ENCODE results near the gene CLEC5A.
"Not testable (repeated sequence)": the region's sequence is repeated elsewhere in the genome, so short reads cannot be mapped to it uniquely, and the experiment has no call there.

CLEC5A gene

GRCh38 chr7:141946796-141947195, at the start of gene CLEC5A:
TSS of gene CLEC5A (minus strand) at chr7:141946974. CDS start at chr7:141946292, 682 bp downstream.
- no peak for DNase-seq
- no peak for TF ChIP-seq POLR2A (IDR thresholded peaks at IDR 0.05; ENCODE audit: low read length)
- TF ChIP-seq GATA1 (IDR thresholded peaks at IDR 0.05; ENCODE audit: low read depth, low read length), result no peak

DNA sequence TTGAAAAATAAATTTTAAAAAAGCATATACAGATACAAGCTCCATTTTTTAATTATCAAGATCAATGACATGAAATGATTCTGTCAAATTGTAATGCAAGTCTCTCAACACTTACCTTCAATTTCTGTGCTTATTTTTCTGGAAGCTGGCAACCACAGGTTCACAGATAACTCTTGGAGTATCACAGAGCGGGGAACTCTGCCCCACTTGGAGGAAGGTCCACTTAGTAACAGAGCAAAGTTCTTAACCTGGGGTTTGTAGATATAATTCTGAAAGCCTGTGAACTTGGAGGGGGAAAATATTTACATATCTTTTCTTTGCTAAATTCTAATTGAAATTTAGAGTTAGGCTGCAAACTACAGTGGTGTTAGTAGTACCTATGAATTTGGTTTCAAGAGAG, 46.6 kb upstream of the CLEC5A start:
- TF ChIP-seq POLR2A (IDR thresholded peaks at IDR 0.05; ENCODE audit: low read length) (no peak), GATA1 (IDR thresholded peaks at IDR 0.05; ENCODE audit: low read depth, low read length) (no peak)
- no peak for DNase-seq

- TF ChIP-seq POLR2A (IDR thresholded peaks at IDR 0.05; ENCODE audit: low read length) (no peak), GATA1 (IDR thresholded peaks at IDR 0.05; ENCODE audit: low read depth, low read length) (no peak)
- no peak for DNase-seq
Observed at GRCh38 chr7:141992688-141993087, 45.9 kb upstream of the CLEC5A start.

DNA sequence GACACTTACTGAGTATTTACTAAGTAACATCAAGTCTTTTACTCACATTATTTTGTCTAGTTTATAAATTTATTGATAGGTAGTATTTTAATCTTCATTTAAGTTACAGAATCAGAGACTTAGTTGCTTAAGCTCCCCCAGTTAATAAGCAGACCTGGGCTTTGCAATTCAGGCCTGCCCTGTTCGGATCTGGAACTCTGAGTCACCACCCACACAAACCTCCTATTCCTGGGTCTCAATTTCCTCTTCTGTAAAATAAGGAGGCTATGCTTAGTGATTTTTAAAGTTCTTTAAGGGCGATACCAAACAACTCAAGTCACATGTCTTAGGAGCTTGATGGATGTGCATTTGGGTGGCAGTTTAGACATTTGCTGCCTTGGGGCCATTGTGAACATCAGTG, 45.4 kb upstream of the CLEC5A start:
- TF ChIP-seq GATA1 (IDR thresholded peaks at IDR 0.05; ENCODE audit: low read depth, low read length) (no peak), POLR2A (IDR thresholded peaks at IDR 0.05; ENCODE audit: low read length) (no peak)
- no peak for DNase-seq

- DNase-seq, result no peak
- TF ChIP-seq GATA1 (IDR thresholded peaks at IDR 0.05; ENCODE audit: low read depth, low read length), result no peak
- no peak for TF ChIP-seq POLR2A (IDR thresholded peaks at IDR 0.05; ENCODE audit: low read length)
Observed at GRCh38 chr7:141991140-141991539, 44.4 kb upstream of the CLEC5A start.

GRCh38 chr7:141990011-141990725, 43.4 kb upstream of the CLEC5A start:
- DNase-seq, result no peak
- TF ChIP-seq POLR2A (IDR thresholded peaks at IDR 0.05; ENCODE audit: low read length), result no peak
- no peak for TF ChIP-seq GATA1 (IDR thresholded peaks at IDR 0.05; ENCODE audit: low read depth, low read length)

DNA sequence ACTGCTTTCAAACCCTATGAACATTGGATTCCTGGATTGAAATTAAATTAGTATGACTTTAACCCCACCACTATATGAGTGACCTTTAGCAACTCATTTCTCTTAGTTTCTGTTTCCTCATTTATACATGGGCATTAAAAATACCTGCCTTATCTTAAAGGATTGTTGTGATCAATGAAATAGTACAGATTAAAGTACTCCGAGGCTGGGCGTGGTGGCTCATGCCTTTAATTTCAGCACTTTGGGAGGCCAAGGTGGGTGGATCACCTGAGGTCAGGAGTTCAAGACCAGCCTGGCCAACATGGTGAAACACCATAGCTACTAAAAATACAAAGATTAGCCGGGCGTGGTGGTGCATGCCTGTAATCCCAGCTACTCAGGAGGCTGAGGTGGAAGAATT, 41.0 kb upstream of the CLEC5A start:
- DNase-seq, result not testable (repeated sequence)

DNA sequence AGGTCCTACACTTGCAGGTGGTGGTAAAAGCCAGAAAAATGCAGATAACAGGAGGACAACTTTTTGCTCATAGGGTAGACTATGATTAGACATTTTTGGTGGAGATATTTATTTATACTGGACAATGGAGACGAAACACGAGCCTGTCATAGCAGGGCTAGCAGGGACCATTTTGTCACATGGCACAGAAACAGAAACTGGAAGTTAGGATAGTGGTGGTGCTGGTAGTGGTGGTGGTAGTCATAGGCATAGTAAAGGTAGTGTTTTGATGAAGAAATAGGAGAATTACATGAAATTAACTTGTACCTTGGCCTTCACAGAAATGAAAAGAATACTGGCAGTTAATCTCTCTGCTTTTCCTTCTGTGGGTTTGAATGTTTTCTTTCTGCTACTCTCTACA, 40.1 kb upstream of the CLEC5A start:
- DNase-seq, result no peak
- TF ChIP-seq GATA1 (IDR thresholded peaks at IDR 0.05; ENCODE audit: low read depth, low read length) (no peak), POLR2A (IDR thresholded peaks at IDR 0.05; ENCODE audit: low read length) (no peak)

DNA sequence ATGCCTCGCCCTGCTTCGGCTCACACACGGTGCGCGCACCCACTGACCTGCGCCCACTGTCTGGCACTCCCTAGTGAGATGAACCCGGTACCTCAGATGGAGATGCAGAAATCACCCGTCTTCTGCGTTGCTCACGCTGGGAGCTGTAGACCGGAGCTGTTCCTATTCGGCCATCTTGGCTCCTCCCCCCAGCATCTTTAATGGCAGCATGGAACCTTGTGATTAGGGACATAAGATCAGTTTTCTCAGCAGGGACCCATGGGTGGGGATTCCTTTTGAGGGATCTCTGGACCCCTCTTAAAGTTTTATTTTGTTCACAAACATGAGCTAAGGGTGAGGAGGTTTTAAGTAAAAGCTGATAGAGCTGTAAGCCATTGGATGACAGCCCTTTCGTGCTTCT, 39.2 kb upstream of the CLEC5A start:
- DNase-seq, result not testable (repeated sequence)

DNA sequence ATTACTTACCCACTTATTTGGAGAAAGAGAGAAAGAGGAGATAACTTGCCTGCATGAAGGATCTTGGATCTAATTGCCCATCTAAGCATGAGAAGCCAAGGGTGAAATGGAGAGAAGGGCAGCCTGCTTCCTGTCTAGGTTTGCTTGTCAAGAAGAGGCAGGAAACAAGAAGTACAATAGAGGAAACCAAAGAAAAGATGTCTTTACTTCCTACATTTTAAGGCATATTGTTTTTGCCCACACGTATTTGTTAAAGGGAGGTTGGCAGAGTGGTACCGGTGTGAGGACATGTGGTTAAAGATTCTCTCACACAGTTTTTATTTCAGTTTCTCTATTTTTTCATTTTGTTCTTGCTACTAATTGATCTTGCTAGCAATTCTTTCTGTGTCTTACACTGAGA, 32.8 kb upstream of the CLEC5A start:
- TF ChIP-seq GATA1 (IDR thresholded peaks at IDR 0.05; ENCODE audit: low read depth, low read length), result no peak
- TF ChIP-seq POLR2A (IDR thresholded peaks at IDR 0.05; ENCODE audit: low read length), result no peak
- no peak for DNase-seq

GRCh38 chr7:141978351-141978750, 31.6 kb upstream of the CLEC5A start:
- TF ChIP-seq GATA1 (IDR thresholded peaks at IDR 0.05; ENCODE audit: low read depth, low read length) (no peak), POLR2A (IDR thresholded peaks at IDR 0.05; ENCODE audit: low read length) (no peak)
- no peak for DNase-seq

- TF ChIP-seq POLR2A (IDR thresholded peaks at IDR 0.05; ENCODE audit: low read length), result no peak
- TF ChIP-seq GATA1 (IDR thresholded peaks at IDR 0.05; ENCODE audit: low read depth, low read length), result no peak
- DNase-seq, result no peak
Observed at GRCh38 chr7:141976524-141977245, 29.9 kb upstream of the CLEC5A start.

DNA sequence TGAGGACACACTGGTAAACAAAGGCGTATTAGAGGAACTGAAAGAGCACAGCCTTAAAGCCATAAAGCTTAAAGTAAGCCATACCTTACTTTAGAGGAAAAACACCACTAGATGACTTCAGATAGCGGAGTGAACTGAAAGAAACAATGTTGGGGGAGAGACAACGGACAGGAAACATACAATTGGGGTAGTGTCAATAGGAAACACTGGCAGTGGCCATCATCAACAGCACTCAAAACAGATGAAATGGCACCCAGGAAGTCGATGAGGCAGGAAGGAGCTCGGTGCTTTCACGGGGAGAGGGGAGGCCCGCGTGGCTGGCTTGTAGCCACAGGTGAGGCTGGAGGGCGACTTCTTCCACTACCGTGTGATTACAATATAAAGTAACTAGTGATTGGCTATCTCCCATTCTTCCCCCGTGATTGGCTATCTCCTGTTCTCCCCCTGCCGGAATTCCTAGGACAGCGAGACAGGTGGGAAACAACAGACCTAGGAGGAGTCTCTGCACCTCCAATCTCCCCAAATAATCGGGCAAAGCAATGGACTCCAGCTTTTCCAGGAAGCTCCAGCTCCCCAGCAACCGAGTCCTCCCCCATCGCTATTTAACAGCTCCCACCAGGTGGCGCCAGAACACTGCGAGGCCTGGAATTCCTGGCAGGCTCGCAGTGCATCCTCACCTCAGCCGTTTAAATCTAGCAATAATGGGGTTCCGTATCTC, 29.2 kb upstream of the CLEC5A start:
- peak; percentile 35 to 66 for DNase-seq
- no peak for TF ChIP-seq POLR2A (IDR thresholded peaks at IDR 0.05; ENCODE audit: low read length)
- no peak for TF ChIP-seq GATA1 (IDR thresholded peaks at IDR 0.05; ENCODE audit: low read depth, low read length)

- TF ChIP-seq POLR2A (IDR thresholded peaks at IDR 0.05; ENCODE audit: low read length) (no peak), GATA1 (IDR thresholded peaks at IDR 0.05; ENCODE audit: low read depth, low read length) (no peak)
- DNase-seq, result peak in 1 of 2 experiments; percentile 3
Observed at GRCh38 chr7:141974831-141975230, 28.1 kb upstream of the CLEC5A start.

DNA sequence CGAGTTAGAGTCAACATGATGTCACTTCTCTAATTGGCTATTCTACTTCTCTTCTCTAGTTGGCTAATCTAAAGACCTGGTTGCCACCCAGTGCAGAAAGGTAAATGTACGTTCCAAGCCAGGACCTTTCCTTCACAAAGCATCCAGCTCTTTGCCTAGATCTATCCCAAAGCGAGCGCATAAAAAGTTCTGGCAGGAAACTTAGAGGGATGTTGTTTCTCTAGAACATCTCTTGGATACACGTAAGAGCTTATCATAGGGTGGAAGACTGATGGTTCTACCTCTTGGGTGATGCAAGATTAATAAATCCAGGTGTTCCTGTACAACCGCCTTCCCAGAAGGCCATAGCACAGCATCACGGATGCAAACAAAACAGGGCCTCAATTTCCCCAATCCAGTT, 26.9 kb upstream of the CLEC5A start, which contains the start of gene TAS2R38:
TAS2R38 (minus strand) TSS at position 101 of the 400 bp plus-strand sequence; CDS start at position 17, 84 bp downstream.
- TF ChIP-seq GATA1 (IDR thresholded peaks at IDR 0.05; ENCODE audit: low read depth, low read length) (no peak), POLR2A (IDR thresholded peaks at IDR 0.05; ENCODE audit: low read length) (no peak)
- DNase-seq, result no peak

All from erythroblast (primary cell).